ENCODE measurements around the gene RRP8. TPM values are rescaled to one million over a fixed set of nuclear protein-coding genes. Genes with fewer than 3 reads are reported as not detected.
A peak's percentile ranks its signal among the peaks of the same experiment; 100 is the strongest.

Gene RRP8
- total and polyA plus RNA-seq, 2 experiments from 2014 or later: 15.3 to 26.1 TPM

- Histone ChIP-seq H3K36me3 (replicated peaks; ENCODE audit: insufficient read depth, low read depth) (no peaks in the 10 kb centered on the region), H3K9me2 (replicated peaks; ENCODE audit: insufficient read depth) (no peaks in the 10 kb centered on the region), H3K4me1 (ENCODE audit: insufficient read depth) (peaks cover 28% of the 10 kb centered on the region), H3K9me3 (ENCODE audit: low read depth) (no peaks in the 10 kb centered on the region), H3K27ac (no peak overlapping the region), H3K4me2 (no peak overlapping the region), H2AFZ (no peak overlapping the region), H3K4me3 (no peak overlapping the region), H4K20me1 (ENCODE audit: insufficient read depth, poor library complexity, severe bottlenecking) (no peaks in the 10 kb centered on the region), H3K79me2 (peaks cover 61% of the 10 kb centered on the region), H3K27me3 (no peaks in the 10 kb centered on the region)
- WGBS (ENCODE audit: low lambda C conversion rate, missing lambda C conversion rate): 97% methylated on average over 13 of the region's 13 CpGs
- no peak for DNase-seq (ENCODE audit: low spot score)
- no peak for TF ChIP-seq EZH2 (IDR thresholded peaks at IDR 0.05; ENCODE audit: borderline replicate concordance)
- no peak for TF ChIP-seq EZH2phosphoT487 (IDR thresholded peaks at IDR 0.05; ENCODE audit: low read depth, severe bottlenecking, unreplicated experiment)
- TF ChIP-seq, protein P1, sequence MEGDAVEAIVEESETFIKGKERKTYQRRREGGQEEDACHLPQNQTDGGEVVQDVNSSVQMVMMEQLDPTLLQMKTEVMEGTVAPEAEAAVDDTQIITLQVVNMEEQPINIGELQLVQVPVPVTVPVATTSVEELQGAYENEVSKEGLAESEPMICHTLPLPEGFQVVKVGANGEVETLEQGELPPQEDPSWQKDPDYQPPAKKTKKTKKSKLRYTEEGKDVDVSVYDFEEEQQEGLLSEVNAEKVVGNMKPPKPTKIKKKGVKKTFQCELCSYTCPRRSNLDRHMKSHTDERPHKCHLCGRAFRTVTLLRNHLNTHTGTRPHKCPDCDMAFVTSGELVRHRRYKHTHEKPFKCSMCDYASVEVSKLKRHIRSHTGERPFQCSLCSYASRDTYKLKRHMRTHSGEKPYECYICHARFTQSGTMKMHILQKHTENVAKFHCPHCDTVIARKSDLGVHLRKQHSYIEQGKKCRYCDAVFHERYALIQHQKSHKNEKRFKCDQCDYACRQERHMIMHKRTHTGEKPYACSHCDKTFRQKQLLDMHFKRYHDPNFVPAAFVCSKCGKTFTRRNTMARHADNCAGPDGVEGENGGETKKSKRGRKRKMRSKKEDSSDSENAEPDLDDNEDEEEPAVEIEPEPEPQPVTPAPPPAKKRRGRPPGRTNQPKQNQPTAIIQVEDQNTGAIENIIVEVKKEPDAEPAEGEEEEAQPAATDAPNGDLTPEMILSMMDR (IDR thresholded peaks at IDR 0.05; ENCODE audit: poor library complexity): no peak
Measured at GRCh38 chr11:6601041-6601461, 2.4 kb downstream of the RRP8 start.

GRCh38 chr11:6599881-6600390 lies 3.5 kb downstream of the RRP8 start:
- H3K36me3 ChIP-seq (replicated peaks; ENCODE audit: insufficient read depth, low read depth): no peaks in the 10 kb centered on the region
- H3K4me2 ChIP-seq: no peak overlapping the region
- no peaks in the 10 kb centered on the region for H3K9me2 ChIP-seq (replicated peaks; ENCODE audit: insufficient read depth)
- H3K79me2 ChIP-seq: peaks cover 50% of the 10 kb centered on the region
- no peaks in the 10 kb centered on the region for H4K20me1 ChIP-seq (ENCODE audit: insufficient read depth, poor library complexity, severe bottlenecking)
- no peaks in the 10 kb centered on the region for H3K9me3 ChIP-seq (ENCODE audit: low read depth)
- H2AFZ ChIP-seq: no peak overlapping the region
- TF ChIP-seq, protein P1 (IDR thresholded peaks at IDR 0.05; ENCODE audit: poor library complexity): no peak
- TF ChIP-seq EZH2 (IDR thresholded peaks at IDR 0.05; ENCODE audit: borderline replicate concordance) (no peak), EZH2phosphoT487 (IDR thresholded peaks at IDR 0.05; ENCODE audit: low read depth, severe bottlenecking, unreplicated experiment) (no peak)
- H3K27me3 ChIP-seq: no peaks in the 10 kb centered on the region
- no peak for DNase-seq (ENCODE audit: low spot score)
- H3K4me1 ChIP-seq (ENCODE audit: insufficient read depth): peaks cover 17% of the 10 kb centered on the region
- no peak overlapping the region for H3K27ac ChIP-seq
- no peak overlapping the region for H3K4me3 ChIP-seq
- WGBS (ENCODE audit: low lambda C conversion rate, missing lambda C conversion rate): 93% methylated on average over 2 of the region's 2 CpGs

GRCh38 chr11:6599449-6599848 lies 4.0 kb downstream of the RRP8 start:
- Histone ChIP-seq H3K4me1 (ENCODE audit: insufficient read depth) (peaks cover 17% of the 10 kb centered on the region), H3K27me3 (no peaks in the 10 kb centered on the region), H4K20me1 (ENCODE audit: insufficient read depth, poor library complexity, severe bottlenecking) (no peaks in the 10 kb centered on the region), H3K27ac (peak overlapping the region; percentile 37), H3K36me3 (replicated peaks; ENCODE audit: insufficient read depth, low read depth) (no peaks in the 10 kb centered on the region), H3K4me2 (no peak overlapping the region), H3K79me2 (peaks cover 45% of the 10 kb centered on the region), H3K4me3 (no peak overlapping the region), H2AFZ (no peak overlapping the region), H3K9me2 (replicated peaks; ENCODE audit: insufficient read depth) (no peaks in the 10 kb centered on the region), H3K9me3 (ENCODE audit: low read depth) (no peaks in the 10 kb centered on the region)
- WGBS (ENCODE audit: low lambda C conversion rate, missing lambda C conversion rate): 100% methylated on average over 1 of the region's 1 CpG
- no peak for TF ChIP-seq EZH2 (IDR thresholded peaks at IDR 0.05; ENCODE audit: borderline replicate concordance)
- TF ChIP-seq, protein P1 (IDR thresholded peaks at IDR 0.05; ENCODE audit: poor library complexity): no peak
- no peak for TF ChIP-seq EZH2phosphoT487 (IDR thresholded peaks at IDR 0.05; ENCODE audit: low read depth, severe bottlenecking, unreplicated experiment)
- DNase-seq (ENCODE audit: low spot score): no peak
